GM21529 (cell line): Measurements from ENCODE around the gene ITGA5.
"Not testable (repeated sequence)": the region's sequence is repeated elsewhere in the genome, so short reads cannot be mapped to it uniquely, and the experiment has no call there.

ENCODE experiments used
- ATAC-seq: cut with Tn5 transposase; IDR thresholded peaks from one replicate; pipeline ENCODE4 v1.9.1; 2021; ENCODE audit not compliant: unreplicated experiment

ITGA5 gene

GRCh38 chr12:54356228-54356627, 62.8 kb downstream of the ITGA5 start:
- ATAC-seq, result no peak

- ATAC-seq, result no peak
Measured at GRCh38 chr12:54355104-54355815, 63.8 kb downstream of the ITGA5 start.

- not testable (repeated sequence) for ATAC-seq
Measured at GRCh38 chr12:54354271-54354670, 64.8 kb downstream of the ITGA5 start.

- ATAC-seq, result no peak
Measured at GRCh38 chr12:54352891-54353874, 65.9 kb downstream of the ITGA5 start.

GRCh38 chr12:54352022-54352531, 67.0 kb downstream of the ITGA5 start:
- no peak for ATAC-seq

- no peak for ATAC-seq
Measured at GRCh38 chr12:54351341-54351740, 67.7 kb downstream of the ITGA5 start.

GRCh38 chr12:54350743-54351142, 68.3 kb downstream of the ITGA5 start:
- no peak for ATAC-seq

- ATAC-seq, result no peak
Measured at GRCh38 chr12:54349679-54350078, 69.4 kb downstream of the ITGA5 start.

GRCh38 chr12:54349036-54349435, 70.0 kb downstream of the ITGA5 start:
- ATAC-seq, result no peak
